GM12878 (cell line): Measurements from ENCODE around the gene ICAM2. TPM values are rescaled to one million over a fixed set of nuclear protein-coding genes. Genes with fewer than 3 reads are reported as not detected.

Experiments used
- ATAC-seq: fragments of 200-7000 bp; cut with Tn5 transposase; 3 replicates; pipeline ENCODE4 v1.9.1; 2020; ENCODE audit warnings: mild to moderate bottlenecking, moderate library complexity
- BruUV-seq: library from RNA; stranded (reverse); fragments of 400-500 nt; replicated peaks from 2 replicates; lab custom pipeline; 2021; lab: Mats Ljungman, UMichigan
- CTCF ChIA-PET: fragments of 300-600 bp; sonication (Branson Sonifier 250); formaldehyde crosslinking; extraction: SDS; loops from one replicate; lab custom pipeline; 2021; ENCODE audit warnings: inconsistent platforms; lab: Yijun Ruan, JAX
- POLR2A ChIA-PET: fragments of 350-600 bp; formaldehyde crosslinking; extraction: SDS; loops from one replicate; lab custom pipeline; 2021; ENCODE audit warnings: inconsistent platforms; lab: Charles Lee
- RAD21 ChIA-PET: fragments of 300-600 bp; sonication (Branson Sonifier 250); formaldehyde crosslinking; loops from one replicate; lab custom pipeline; 2023; ENCODE audit warnings: antibody characterized with exemption; ENCODE audit not compliant: unreplicated experiment; lab: Charles Lee
- SMC1A ChIA-PET: fragments of 300-600 bp; sonication (Branson Sonifier 250); formaldehyde crosslinking; loops from one replicate; lab custom pipeline; 2023; ENCODE audit not compliant: unreplicated experiment, uncharacterized antibody; lab: Charles Lee
- DNase-seq: peaks from one replicate; pipeline ENCODE4 v3.0.0-alpha.2; 2011; ENCODE audit warnings: low read depth, low spot score
- FAIRE-seq: peaks from 3 replicates; lab custom pipeline; 2011; peaks lifted over from hg19 to GRCh38; lab: Jason Lieb, UNC
- H2AFZ ChIP-seq: 2 replicates; pipeline ENCODE4 v1.6.0; 2011; ENCODE audit warnings: low read depth, low read length, control low read depth; ENCODE audit not compliant: control insufficient read depth
- H3K27ac ChIP-seq: 2 replicates; pipeline ENCODE4 v1.5.1; 2011; ENCODE audit warnings: control low read depth; ENCODE audit not compliant: control insufficient read depth, insufficient read depth
- H3K27me3 ChIP-seq, 2 experiments: replicated peaks in 1 of 2; 2 replicates each; pipeline versions ENCODE4 v1.6.0 to v1.6.1; 2011; ENCODE audit warnings: low read length in 1 of 2; ENCODE audit not compliant: control insufficient read depth in 2 of 2, insufficient read depth in 2 of 2
- H3K36me3 ChIP-seq, 2 experiments: 2 replicates each; pipeline ENCODE4 v1.5.1; 2011; ENCODE audit warnings: low read length in 1 of 2; ENCODE audit not compliant: control insufficient read depth in 2 of 2, insufficient read depth in 2 of 2
- H3K4me1 ChIP-seq: 2 replicates; pipeline ENCODE4 v1.6.1; 2011; ENCODE audit warnings: mild to moderate bottlenecking, low read length, moderate library complexity, mixed read lengths; ENCODE audit not compliant: control insufficient read depth, insufficient read depth
- H3K4me2 ChIP-seq: 2 replicates; pipeline ENCODE4 v1.6.0; 2011; ENCODE audit warnings: control low read depth; ENCODE audit not compliant: control insufficient read depth, insufficient read depth
- H3K4me3 ChIP-seq: fragments of 200-600 bp; sonication (generic); 2 replicates; pipeline ENCODE4 v1.5.1; 2016
- H3K79me2 ChIP-seq: 2 replicates; pipeline ENCODE4 v1.6.0; 2011; ENCODE audit warnings: low read length; ENCODE audit not compliant: control insufficient read depth, insufficient read depth
- H3K9ac ChIP-seq: 2 replicates; pipeline ENCODE4 v1.8.0; 2011; ENCODE audit warnings: low read length, control low read depth, mixed read lengths; ENCODE audit not compliant: control insufficient read depth, insufficient read depth
- H3K9me3 ChIP-seq: replicated peaks from 3 replicates; pipeline ENCODE4 v1.5.1; 2011; ENCODE audit warnings: mild to moderate bottlenecking, low read length; ENCODE audit not compliant: control insufficient read depth, insufficient read depth
- H4K20me1 ChIP-seq: 2 replicates; pipeline ENCODE4 v1.6.0; 2011; ENCODE audit not compliant: control insufficient read depth, insufficient read depth
- CBX3 ChIP-seq: fragments of 200-600 bp; sonication (generic); IDR thresholded peaks from 2 replicates; pipeline ENCODE4 v1.6.1; 2016; ENCODE audit warnings: low read depth, borderline replicate concordance
- CHD1 ChIP-seq: IDR thresholded peaks from 2 replicates; pipeline ENCODE4 v1.6.1; 2012; ENCODE audit warnings: low read depth, low read length, improper control_type of control experiment
- ESRRA ChIP-seq: IDR thresholded peaks from 2 replicates; pipeline ENCODE4 v1.6.1; 2012; ENCODE audit warnings: mild to moderate bottlenecking, low read length, improper control_type of control experiment
- EZH2 ChIP-seq: IDR thresholded peaks from 2 replicates; pipeline ENCODE4 v1.6.1; 2012; ENCODE audit warnings: low read depth, mild to moderate bottlenecking, control low read depth, inconsistent platforms, low read length, borderline replicate concordance; ENCODE audit not compliant: control insufficient read depth
- HDAC2 ChIP-seq: fragments of 200-600 bp; sonication (generic); IDR thresholded peaks from 2 replicates; pipeline ENCODE4 v1.6.1; 2017
- HDGF ChIP-seq: fragments of 450-650 bp; IDR thresholded peaks from 2 replicates; pipeline ENCODE4 v1.6.1; 2016; ENCODE audit warnings: antibody characterized with exemption
- IRF4 ChIP-seq: IDR thresholded peaks from 2 replicates; pipeline ENCODE4 v1.6.1; 2011; ENCODE audit warnings: low read depth, low read length
- MTA2 ChIP-seq: fragments of 450-650 bp; IDR thresholded peaks from 2 replicates; pipeline ENCODE4 v1.6.1; 2016; ENCODE audit warnings: low read depth, mild to moderate bottlenecking, moderate library complexity
- NRF1 ChIP-seq: conservative IDR thresholded peaks from 2 replicates; pipeline ENCODE4 v1.6.1; 2011; ENCODE audit warnings: mild to moderate bottlenecking, low read depth, low read length, improper control_type of control experiment
- RAD21 ChIP-seq: IDR thresholded peaks from 2 replicates; pipeline ENCODE4 v1.6.1; 2011; ENCODE audit warnings: mild to moderate bottlenecking, low read depth, low read length, moderate library complexity; ENCODE audit not compliant: insufficient read depth
- SMARCA5 ChIP-seq: fragments of 450-650 bp; IDR thresholded peaks from 2 replicates; pipeline ENCODE4 v1.6.1; 2017; ENCODE audit warnings: mild to moderate bottlenecking
- WRNIP1 ChIP-seq: IDR thresholded peaks from 2 replicates; pipeline ENCODE4 v1.6.1; 2011; ENCODE audit warnings: low read depth, low read length, improper control_type of control experiment, borderline replicate concordance
- ZNF207 ChIP-seq: fragments of 450-650 bp; IDR thresholded peaks from 2 replicates; pipeline ENCODE4 v1.6.1; 2014; ENCODE audit warnings: antibody characterized with exemption, mild to moderate bottlenecking, borderline replicate concordance
- ZNF24 ChIP-seq: fragments of 450-650 bp; IDR thresholded peaks from 2 replicates; pipeline ENCODE4 v1.6.1; 2017; ENCODE audit warnings: antibody characterized with exemption, mild to moderate bottlenecking
- ZNF274 ChIP-seq: IDR thresholded peaks from one replicate; pipeline ENCODE4 v1.8.0; 2011; ENCODE audit not compliant: insufficient read length, insufficient read depth
- ZNF384 ChIP-seq: IDR thresholded peaks from 2 replicates; pipeline ENCODE4 v1.6.1; 2012; ENCODE audit warnings: low read depth, mild to moderate bottlenecking, low read length, improper control_type of control experiment, borderline replicate concordance
- WGBS: methylation state at CpG from one replicate; pipeline ENCODE4 v1.1.6; 2016; ENCODE audit warnings: low lambda C conversion rate; ENCODE audit not compliant: insufficient replicate concordance, insufficient coverage; ENCODE audit errors: missing lambda C conversion rate; 5-methylcytosine and 5-hydroxymethylcytosine counted together
- in situ Hi-C: fragments of 300-500 bp; cut with MboI; formaldehyde crosslinking; loops from 9 replicates; pipeline ENCODE4 v1.14.3; 2018; ENCODE audit warnings: mixed read lengths
- intact Hi-C: fragments of 100-400 bp; cut with micrococcal nuclease; formaldehyde crosslinking; loops from one replicate; pipeline ENCODE4 v1.14.2; 2022; ENCODE audit not compliant: unreplicated experiment
- polyA plus RNA-seq, 11 experiments: library from polyadenylated mRNA; depleted of rRNA in 4 of 11; unstranded in 6 of 11; stranded (reverse) in 5 of 11; fragments of >200 nt; fragmentation: Nextera tagmentation in 4 of 11; fragmentation: Illumina TruSeq in 1 of 11; extraction: Ambion mirVana in 4 of 11; extraction: Trizol in 1 of 11; gene quantifications; 1 replicate in 1 of 11; 2 replicates in 10 of 11; pipeline versions ENCODE4 v1.2.1 to v1.2.3, GENCODE V29; 2011 to 2016; ENCODE audit warnings: inconsistent platforms in 2 of 11, missing spikeins in 2 of 11, low read depth in 1 of 11
- total RNA-seq, 4 experiments: library from RNA; depleted of rRNA in 3 of 4; stranded (reverse); fragments of >200 nt in 3 of 4; fragmentation: Illumina TruSeq in 1 of 4; extraction: Trizol in 1 of 4; gene quantifications; 2 replicates each; pipeline versions ENCODE4 v1.2.1 to v1.2.3, GENCODE V29; 2013 to 2021

Gene ICAM2
- total and polyA plus RNA-seq, 10 of the 15 experiments (the other 5 are each of a cell fraction or from before 2014, with no cell fraction given): 23.6 to 108 (median 58.1) TPM

GRCh38 chr17:64067657-64068056 lies 47.2 kb upstream of the ICAM2 start:
- in situ Hi-C loops: no loop called here
- no peak for DNase-seq
- Histone ChIP-seq H3K4me2 (no peak overlapping the region), H3K9ac (no peak overlapping the region), H3K27me3 (no peaks in the 10 kb centered on the region), H3K4me1 (peaks cover 11% of the 10 kb centered on the region), H3K4me3 (no peak overlapping the region), H3K36me3 (peaks cover 12 to 37% of the 10 kb centered on the region in 2 experiments), H3K79me2 (no peaks in the 10 kb centered on the region), H3K9me3 (peaks cover 12% of the 10 kb centered on the region), H2AFZ (no peak overlapping the region), H4K20me1 (no peaks in the 10 kb centered on the region), H3K27ac (no peak overlapping the region)
- FAIRE-seq: no peak
- TF ChIP-seq SMARCA5 (no peak), CHD1 (no peak), MTA2 (no peak), ZNF274 (no peak), ESRRA (no peak), ZNF207 (no peak), NRF1 (no peak), EZH2 (no peak), CBX3 (no peak), RAD21 (no peak), HDGF (no peak), ZNF24 (no peak), HDAC2 (no peak), ZNF384 (no peak), WRNIP1 (no peak), IRF4 (no peak)
- intact Hi-C loops: no loop called here
- 46% methylated on average over 3 of the region's 3 CpGs for WGBS
- no TSS peak for BruUV-seq
- SMC1A ChIA-PET: interaction anchor here (10.0 kb wide), 1 partner anchor 64 kb away, joined by 151 read pairs; the partner anchor contains the start of gene ERN1
- POLR2A ChIA-PET: interaction anchor here (0.6 to 1.0 kb wide), 2 partner anchors 63 to 64 kb away, joined by 3 read pairs; partner anchors contain the start of gene ERN1
- CTCF ChIA-PET: interaction anchor here (8.9 kb wide), 1 partner anchor 65 kb away, joined by 140 read pairs; the partner anchor contains the start of gene ERN1
- RAD21 ChIA-PET: no interaction called here
- no peak for ATAC-seq
